Vagina (tissue), 2 donors: ENCODE data around the gene PIGM. TPM values are rescaled to one million over a fixed set of nuclear protein-coding genes. Genes with fewer than 3 reads are reported as not detected.

Source experiments
- DNase-seq, 2 donors: peaks; one replicate each; pipeline ENCODE4 v3.0.0-alpha.2; 2017; ENCODE audit errors: extremely low spot score in 2 of 2
- H3K27ac ChIP-seq: fragments of 200-600 bp; sonication (generic); one replicate; pipeline ENCODE4 v1.5.1; 2019
- H3K27me3 ChIP-seq: fragments of 200-600 bp; sonication (generic); one replicate; pipeline ENCODE4 v1.5.1; 2019
- H3K36me3 ChIP-seq, 2 donors: fragments of 200-600 bp; sonication (generic); one replicate each; pipeline ENCODE4 v1.5.1; 2017 to 2019
- H3K4me1 ChIP-seq: fragments of 200-600 bp; sonication (generic); one replicate; pipeline ENCODE4 v1.5.1; 2019
- H3K4me3 ChIP-seq, 2 donors: fragments of 200-600 bp; sonication (generic); 1 replicate in 1 of 2; 2 replicates in 1 of 2; pipeline ENCODE4 v1.5.1; 2016 to 2019
- H3K9me3 ChIP-seq: fragments of 200-600 bp; sonication (generic); one replicate; pipeline ENCODE4 v1.5.1; 2019
- POLR2A ChIP-seq, 2 donors: fragments of 450-650 bp; IDR thresholded peaks; one replicate each; pipeline ENCODE4 v1.6.1; 2017; ENCODE audit warnings: antibody characterized with exemption in 2 of 2, mild to moderate bottlenecking in 2 of 2, moderate library complexity in 2 of 2
- POLR2AphosphoS5 ChIP-seq, 2 donors: sonication (generic); formaldehyde crosslinking; IDR thresholded peaks; one replicate each; pipeline ENCODE4 v1.9.0; 2017; ENCODE audit warnings: antibody characterized with exemption in 2 of 2, mild to moderate bottlenecking in 2 of 2, low read depth in 1 of 2; ENCODE audit not compliant: insufficient read depth in 1 of 2
- intact Hi-C: fragments of 100-400 bp; cut with DNase I; formaldehyde crosslinking; loops from one replicate; pipeline ENCODE4 v1.15.1; 2023
- total RNA-seq: library from RNA; depleted of rRNA; stranded (reverse); fragments of >200 nt; gene quantifications from one replicate; pipeline ENCODE4 v1.2.3, GENCODE V29; 2016
- TF ChIP-seq, protein P1 (sequence below), 3 experiments: fragments of 450-650 bp in 2 of 3; fragments of 200-600 bp in 1 of 3; sonication (generic) in 1 of 3; IDR thresholded peaks; one replicate each; pipeline ENCODE4 v1.5.1; 2017 to 2019; ENCODE audit warnings: antibody characterized with exemption in 3 of 3, mild to moderate bottlenecking in 2 of 3, moderate library complexity in 2 of 3

The PIGM gene
- total RNA-seq, 1 donor from 2014 or later, result 2.7 TPM

DNA sequence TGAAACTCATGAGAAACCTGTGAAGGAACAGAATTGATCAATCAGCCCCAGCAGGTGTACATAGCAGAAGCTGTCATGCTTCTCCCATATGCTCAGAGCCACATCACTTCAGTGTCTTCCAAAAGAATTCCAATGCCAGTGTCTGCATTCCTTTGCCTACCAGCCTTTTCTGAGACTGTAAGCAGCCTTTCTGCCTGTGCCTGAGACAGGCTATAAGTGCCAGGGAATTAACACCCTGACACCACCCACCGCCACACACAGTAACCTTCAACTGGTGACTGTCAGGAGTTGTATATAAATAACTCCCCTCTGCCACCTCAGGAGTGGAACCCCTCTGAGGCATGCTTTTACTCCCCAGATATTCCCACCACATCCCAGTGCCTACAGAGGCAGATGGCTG is 39.6 kb downstream of the PIGM start:
- TF ChIP-seq, protein P1, sequence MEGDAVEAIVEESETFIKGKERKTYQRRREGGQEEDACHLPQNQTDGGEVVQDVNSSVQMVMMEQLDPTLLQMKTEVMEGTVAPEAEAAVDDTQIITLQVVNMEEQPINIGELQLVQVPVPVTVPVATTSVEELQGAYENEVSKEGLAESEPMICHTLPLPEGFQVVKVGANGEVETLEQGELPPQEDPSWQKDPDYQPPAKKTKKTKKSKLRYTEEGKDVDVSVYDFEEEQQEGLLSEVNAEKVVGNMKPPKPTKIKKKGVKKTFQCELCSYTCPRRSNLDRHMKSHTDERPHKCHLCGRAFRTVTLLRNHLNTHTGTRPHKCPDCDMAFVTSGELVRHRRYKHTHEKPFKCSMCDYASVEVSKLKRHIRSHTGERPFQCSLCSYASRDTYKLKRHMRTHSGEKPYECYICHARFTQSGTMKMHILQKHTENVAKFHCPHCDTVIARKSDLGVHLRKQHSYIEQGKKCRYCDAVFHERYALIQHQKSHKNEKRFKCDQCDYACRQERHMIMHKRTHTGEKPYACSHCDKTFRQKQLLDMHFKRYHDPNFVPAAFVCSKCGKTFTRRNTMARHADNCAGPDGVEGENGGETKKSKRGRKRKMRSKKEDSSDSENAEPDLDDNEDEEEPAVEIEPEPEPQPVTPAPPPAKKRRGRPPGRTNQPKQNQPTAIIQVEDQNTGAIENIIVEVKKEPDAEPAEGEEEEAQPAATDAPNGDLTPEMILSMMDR (IDR thresholded peaks at IDR 0.05), result no peak
- TF ChIP-seq POLR2A (IDR thresholded peaks at IDR 0.05) (no peak), POLR2AphosphoS5 (IDR thresholded peaks at IDR 0.05; ENCODE audit: insufficient read depth in 1 of 2, low read depth in 1 of 2) (no peak)
- H3K4me3 ChIP-seq, result no peak overlapping the region
- H3K9me3 ChIP-seq, result no peaks in the 10 kb centered on the region
- intact Hi-C loops, result no loop called here
- H3K27me3 ChIP-seq, result no peaks in the 10 kb centered on the region
- H3K4me1 ChIP-seq, result no peaks in the 10 kb centered on the region
- peak; percentile 47 to 64 for DNase-seq
- no peak overlapping the region for H3K27ac ChIP-seq
- H3K36me3 ChIP-seq, result no peaks in the 10 kb centered on the region

DNA sequence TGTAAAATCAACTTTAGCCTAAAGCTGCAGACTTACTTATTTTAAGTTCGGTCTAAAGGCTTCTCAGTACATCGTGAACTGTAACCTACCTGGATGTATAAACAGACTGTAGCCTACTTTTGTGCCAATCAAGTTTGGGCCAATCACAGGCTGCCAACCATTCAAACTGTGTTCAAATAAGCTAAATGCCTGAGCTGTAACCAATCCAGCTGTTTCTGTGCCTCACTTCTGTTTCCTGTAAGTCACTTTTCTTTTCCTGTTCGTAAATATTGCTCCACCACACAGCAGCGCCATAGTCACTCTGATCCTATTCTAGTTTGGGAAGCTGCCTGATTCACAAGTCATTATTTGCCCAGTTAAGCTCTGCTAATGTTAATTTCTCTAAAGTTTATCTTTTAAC is 40.3 kb downstream of the PIGM start:
- H3K27ac ChIP-seq, result no peak overlapping the region
- no peaks in the 10 kb centered on the region for H3K27me3 ChIP-seq

DNA sequence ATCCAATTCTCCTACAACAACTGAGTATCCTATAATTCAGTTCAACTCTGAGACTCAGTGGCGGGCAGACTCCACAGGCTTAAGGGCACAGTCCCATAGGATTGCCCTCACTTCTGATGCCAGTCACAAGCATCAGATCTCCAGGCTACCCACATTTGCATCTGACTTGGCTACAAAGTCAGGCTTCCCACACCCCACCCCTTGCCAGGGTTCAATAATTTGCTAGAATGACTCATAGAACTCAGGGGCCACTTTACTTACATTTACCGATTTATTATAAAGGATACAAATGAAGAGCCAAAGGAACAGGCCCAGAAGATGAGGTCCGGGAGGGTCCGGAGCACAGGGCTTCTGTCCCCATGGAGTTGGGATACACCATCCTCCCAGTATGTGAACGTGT is 41.8 kb downstream of the PIGM start:
- intact Hi-C loops, result no loop called here
- Histone ChIP-seq H3K4me3 (no peak overlapping the region), H3K36me3 (no peaks in the 10 kb centered on the region)

More for the DNA sequence above, 40.3 kb downstream of the PIGM start:
- TF ChIP-seq, protein P1 (IDR thresholded peaks at IDR 0.05), result no peak
- TF ChIP-seq POLR2AphosphoS5 (IDR thresholded peaks at IDR 0.05; ENCODE audit: insufficient read depth in 1 of 2, low read depth in 1 of 2), result no peak
- no peak for TF ChIP-seq POLR2A (IDR thresholded peaks at IDR 0.05)
- Histone ChIP-seq H3K4me1 (no peaks in the 10 kb centered on the region), H3K9me3 (no peaks in the 10 kb centered on the region), H3K4me3 (no peak overlapping the region), H3K36me3 (no peaks in the 10 kb centered on the region)
- peak in 1 of 2 donors; percentile 47 for DNase-seq
- intact Hi-C loops, result no loop called here

DNA sequence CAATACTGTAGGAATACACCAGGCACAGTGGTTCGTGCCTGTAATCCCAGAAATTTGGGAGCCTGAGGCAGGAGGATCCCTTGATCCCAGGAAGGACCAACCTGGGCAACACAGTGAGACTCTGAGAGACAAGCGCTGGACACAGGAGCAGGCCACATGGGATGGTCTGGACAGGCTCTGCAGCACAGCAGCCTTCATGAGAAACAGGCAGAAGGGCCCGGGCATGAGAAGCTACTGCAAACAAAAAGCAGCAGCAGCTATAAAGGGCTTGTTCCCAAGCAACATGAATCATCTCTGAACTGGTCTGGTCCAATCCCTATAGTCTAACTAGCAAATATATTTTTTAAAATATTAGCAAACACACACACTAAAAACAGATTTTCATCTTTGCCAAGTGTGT is 42.2 kb downstream of the PIGM start:
- H3K9me3 ChIP-seq, result no peaks in the 10 kb centered on the region
- intact Hi-C loops, result no loop called here
- H3K36me3 ChIP-seq, result no peaks in the 10 kb centered on the region
- no peak overlapping the region for H3K4me3 ChIP-seq
- no peaks in the 10 kb centered on the region for H3K27me3 ChIP-seq
- TF ChIP-seq POLR2AphosphoS5 (IDR thresholded peaks at IDR 0.05; ENCODE audit: insufficient read depth in 1 of 2, low read depth in 1 of 2) (no peak), POLR2A (IDR thresholded peaks at IDR 0.05) (no peak)
- TF ChIP-seq, protein P1 (IDR thresholded peaks at IDR 0.05), result no peak
- DNase-seq, result no peak
- H3K4me1 ChIP-seq, result no peaks in the 10 kb centered on the region
- H3K27ac ChIP-seq, result no peak overlapping the region

More for the DNA sequence above, 41.8 kb downstream of the PIGM start:
- no peaks in the 10 kb centered on the region for H3K4me1 ChIP-seq
- H3K27ac ChIP-seq, result no peak overlapping the region
- no peaks in the 10 kb centered on the region for H3K27me3 ChIP-seq
- peak in 1 of 2 donors; percentile 77 for DNase-seq
- TF ChIP-seq POLR2A (IDR thresholded peaks at IDR 0.05), result no peak
- TF ChIP-seq, protein P1 (IDR thresholded peaks at IDR 0.05), result no peak
- no peaks in the 10 kb centered on the region for H3K9me3 ChIP-seq

DNA sequence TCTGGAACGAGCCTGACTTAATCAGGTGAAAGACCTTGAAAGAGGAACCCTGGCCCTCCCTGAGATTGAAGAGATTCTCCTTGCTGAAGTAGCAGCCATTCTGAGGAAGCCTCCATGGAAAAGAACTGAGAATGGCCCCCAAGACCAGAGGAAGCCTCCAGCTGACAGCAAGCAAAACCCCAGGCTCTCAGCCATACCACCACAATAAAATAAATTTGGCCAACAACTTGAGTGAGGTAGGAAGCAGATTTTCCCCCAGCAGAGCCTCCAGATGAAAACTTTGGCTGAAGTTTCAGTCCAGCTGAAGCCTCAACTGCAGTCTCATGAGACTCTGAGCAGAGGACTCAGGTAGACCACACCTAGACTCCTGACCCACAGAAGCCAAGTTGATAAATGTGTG is 43.8 kb downstream of the PIGM start:
- Histone ChIP-seq H3K36me3 (no peaks in the 10 kb centered on the region), H3K4me3 (no peak overlapping the region), H3K27me3 (no peaks in the 10 kb centered on the region), H3K4me1 (no peaks in the 10 kb centered on the region), H3K27ac (no peak overlapping the region), H3K9me3 (no peaks in the 10 kb centered on the region)
- peak; percentile 42 to 61 for DNase-seq
- TF ChIP-seq, protein P1 (IDR thresholded peaks at IDR 0.05), result no peak
- TF ChIP-seq POLR2AphosphoS5 (IDR thresholded peaks at IDR 0.05; ENCODE audit: insufficient read depth in 1 of 2, low read depth in 1 of 2) (no peak), POLR2A (IDR thresholded peaks at IDR 0.05) (no peak)
- intact Hi-C loops, result no loop called here
